Stimulated activated CD4-positive, alpha-beta T cell treated with anti-CD3 and anti-CD28 coated beads, Interleukin-2, amount 100 ng/mL, for 48 hours (primary cell): Measurements from ENCODE around the gene USP36.
"Not testable (repeated sequence)": the region's sequence is repeated elsewhere in the genome, so short reads cannot be mapped to it uniquely, and the experiment has no call there.

ENCODE experiments used
- DNase-seq, 2 donors: peaks; one replicate each; pipeline ENCODE4 v3.0.0-alpha.2; 2020

USP36 gene

GRCh38 chr17:78840780-78841611 lies at the start of gene USP36:
USP36 (minus strand) TSS chr17:78840814; CDS start chr17:78836363, 4,451 bp downstream.
- peak; percentile 99 for DNase-seq

DNA sequence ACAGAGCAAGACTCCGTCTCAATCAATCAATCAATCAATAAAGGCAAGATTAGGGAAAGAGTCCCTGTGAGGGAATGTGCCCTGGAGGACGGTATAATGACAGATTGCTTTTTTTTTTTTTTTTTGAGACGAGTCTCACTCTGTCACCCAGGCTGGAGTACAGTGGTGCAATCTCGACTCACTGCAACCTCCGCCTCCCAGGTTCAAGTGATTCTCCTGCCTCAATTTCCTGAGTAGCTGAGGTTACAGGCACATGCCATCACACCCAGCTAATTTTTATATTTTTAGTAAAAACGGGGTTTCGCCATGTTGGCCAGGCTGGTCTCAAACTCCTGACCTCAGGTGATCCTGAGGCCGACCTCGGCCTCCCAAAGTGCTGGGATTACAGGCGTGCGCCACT lies 49.5 kb upstream of the USP36 start:
- DNase-seq: not testable (repeated sequence)

- no peak for DNase-seq
Observed at GRCh38 chr17:78889531-78889930, 48.9 kb upstream of the USP36 start.

GRCh38 chr17:78888941-78889518 lies 48.4 kb upstream of the USP36 start:
- no peak for DNase-seq

DNA sequence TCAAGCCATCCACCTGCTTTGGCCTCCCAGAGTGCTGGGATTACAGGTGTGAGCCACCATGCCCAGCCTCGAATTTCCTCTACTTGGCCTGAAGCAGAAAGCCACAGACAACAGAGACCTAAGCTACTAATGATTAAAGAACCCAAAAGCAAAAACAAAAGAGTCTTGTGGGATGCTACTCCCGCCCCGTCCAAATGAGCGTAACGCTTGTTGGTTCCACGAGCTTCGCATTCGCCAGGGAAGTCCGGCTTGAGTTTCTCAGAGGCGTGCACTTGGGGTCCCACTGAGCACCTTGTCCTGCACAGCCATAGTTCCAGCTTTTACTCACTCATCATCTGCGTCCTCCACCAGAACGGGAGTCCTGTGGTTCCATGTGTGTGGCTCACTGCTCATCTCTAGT lies 46.3 kb upstream of the USP36 start:
- no peak for DNase-seq

- no peak for DNase-seq
Observed at GRCh38 chr17:78885956-78886355, 45.3 kb upstream of the USP36 start.

DNA sequence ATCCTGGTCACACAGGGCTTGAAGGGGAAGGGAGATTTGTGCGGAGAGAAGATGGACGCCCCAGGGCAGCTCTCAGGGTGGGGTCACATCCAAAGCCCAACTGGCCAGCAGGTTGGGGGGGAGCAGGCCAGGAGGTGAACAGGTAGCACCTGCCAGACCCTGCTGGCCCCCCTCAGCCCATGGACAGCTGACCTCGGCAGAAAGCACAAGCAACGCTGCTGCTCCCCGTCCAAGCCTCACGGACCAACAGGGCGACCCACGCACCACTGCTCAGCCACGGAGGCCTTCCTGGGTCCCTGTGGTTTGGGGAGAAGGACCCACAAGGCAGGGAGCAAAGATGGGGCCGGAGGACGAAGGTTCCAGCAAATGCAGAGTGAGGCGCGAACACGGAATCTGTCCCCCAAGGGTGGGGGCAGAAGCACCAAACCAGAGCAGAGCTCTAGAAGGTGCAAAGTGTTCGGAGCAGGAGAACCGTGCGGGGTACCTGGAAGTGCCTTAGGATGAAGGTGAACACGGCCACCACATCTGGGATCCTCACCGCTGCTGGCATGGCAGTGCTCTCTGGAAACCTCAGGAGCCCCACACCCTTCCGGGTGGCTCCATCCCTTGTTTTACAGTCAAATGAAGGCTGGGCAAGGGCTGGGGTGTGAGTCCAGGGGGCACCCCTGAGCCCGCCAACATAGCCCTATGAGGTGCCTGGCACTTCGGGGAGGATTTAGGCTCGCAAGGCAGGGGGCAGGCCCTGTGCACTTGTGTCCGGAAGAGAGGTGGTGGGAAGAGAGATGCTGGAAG lies 44.5 kb upstream of the USP36 start:
- DNase-seq: no peak

DNA sequence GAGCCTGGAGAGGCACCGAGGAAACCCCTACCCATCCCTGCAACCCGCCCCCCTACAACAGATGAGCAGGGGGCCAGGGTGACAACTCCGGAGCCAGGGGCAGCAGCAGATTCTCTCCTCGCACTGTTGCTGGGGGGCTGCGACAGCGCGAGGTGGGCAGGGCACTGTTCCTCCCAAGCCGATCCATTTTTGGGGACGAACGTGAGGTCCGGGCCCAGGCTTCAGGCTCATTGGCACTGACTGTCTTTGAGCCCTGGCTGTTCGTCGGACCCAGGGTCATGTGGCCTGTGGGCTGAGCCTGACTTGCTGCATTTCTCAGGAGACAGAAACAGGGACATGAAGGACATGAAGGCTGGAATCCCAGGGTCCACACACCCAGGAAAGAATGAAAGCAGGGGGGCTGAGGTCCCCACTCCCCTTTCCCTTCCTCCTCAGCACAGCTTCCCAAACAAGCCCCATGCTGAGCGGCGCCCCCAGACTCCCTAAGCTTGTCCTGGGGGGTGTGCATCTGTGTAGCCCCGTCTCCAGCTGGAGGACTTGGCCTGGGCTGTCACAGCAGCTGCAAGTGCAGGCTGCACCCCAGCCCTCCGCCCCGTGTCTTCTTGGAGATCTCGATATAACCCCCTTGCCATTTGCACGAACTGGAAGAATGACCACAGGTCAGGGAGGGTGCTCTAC lies 43.7 kb upstream of the USP36 start:
- no peak for DNase-seq

GRCh38 chr17:78883533-78884131 lies 43.0 kb upstream of the USP36 start:
- DNase-seq: no peak

DNA sequence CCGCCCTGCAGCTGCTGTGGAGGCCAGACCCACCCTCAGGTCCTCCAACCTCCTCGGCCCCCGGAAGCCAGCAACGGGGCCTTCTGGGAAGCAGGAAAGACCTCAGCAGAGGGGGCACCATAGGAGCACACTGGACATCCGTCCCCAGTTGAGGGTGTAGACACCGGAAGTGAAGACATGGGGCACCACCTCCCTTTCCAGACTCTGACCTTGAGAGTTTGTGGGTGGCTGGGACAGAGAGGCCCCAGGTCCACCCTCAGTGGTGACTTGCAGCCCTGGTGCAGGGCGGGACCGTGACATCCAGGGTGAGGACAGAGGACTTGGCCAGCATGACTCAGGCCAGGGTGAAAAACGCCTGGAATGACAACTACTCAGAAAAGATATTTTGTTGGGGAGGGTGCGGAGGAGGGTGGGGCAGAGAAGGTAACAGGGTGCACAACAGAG lies 42.5 kb upstream of the USP36 start:
- no peak for DNase-seq

DNA sequence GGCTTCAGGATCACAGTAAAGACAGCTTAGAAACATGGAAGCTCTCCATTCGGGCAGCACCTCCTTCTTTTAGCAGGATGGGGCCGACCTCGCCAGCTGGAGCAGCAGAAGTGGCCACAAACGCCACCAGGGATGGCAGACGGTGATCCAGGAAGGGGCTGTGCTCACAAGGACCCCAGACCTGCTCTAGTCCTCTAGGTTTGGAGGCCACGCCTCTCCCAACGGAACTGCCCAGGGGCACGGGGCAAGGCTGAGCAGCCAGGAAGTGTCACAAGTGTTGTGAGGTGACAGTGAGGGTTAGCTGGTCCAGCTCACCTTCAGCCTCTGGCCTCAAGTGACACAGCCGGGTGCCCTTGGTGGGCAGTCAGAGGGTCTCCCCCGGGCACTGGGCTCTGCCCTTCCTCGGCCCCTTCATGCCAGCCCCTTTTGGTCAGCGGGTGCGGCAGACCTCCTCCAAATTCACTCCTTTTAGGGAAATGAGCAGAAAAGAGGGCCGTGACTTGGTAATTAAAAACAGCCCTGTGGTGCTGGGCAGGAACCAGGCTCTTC lies 42.0 kb upstream of the USP36 start:
- DNase-seq: no peak

- no peak for DNase-seq
Observed at GRCh38 chr17:78879635-78880186, 39.1 kb upstream of the USP36 start.

GRCh38 chr17:78878871-78879527 lies 38.4 kb upstream of the USP36 start:
- no peak for DNase-seq

GRCh38 chr17:78878261-78878660 lies 37.6 kb upstream of the USP36 start:
- no peak for DNase-seq

DNA sequence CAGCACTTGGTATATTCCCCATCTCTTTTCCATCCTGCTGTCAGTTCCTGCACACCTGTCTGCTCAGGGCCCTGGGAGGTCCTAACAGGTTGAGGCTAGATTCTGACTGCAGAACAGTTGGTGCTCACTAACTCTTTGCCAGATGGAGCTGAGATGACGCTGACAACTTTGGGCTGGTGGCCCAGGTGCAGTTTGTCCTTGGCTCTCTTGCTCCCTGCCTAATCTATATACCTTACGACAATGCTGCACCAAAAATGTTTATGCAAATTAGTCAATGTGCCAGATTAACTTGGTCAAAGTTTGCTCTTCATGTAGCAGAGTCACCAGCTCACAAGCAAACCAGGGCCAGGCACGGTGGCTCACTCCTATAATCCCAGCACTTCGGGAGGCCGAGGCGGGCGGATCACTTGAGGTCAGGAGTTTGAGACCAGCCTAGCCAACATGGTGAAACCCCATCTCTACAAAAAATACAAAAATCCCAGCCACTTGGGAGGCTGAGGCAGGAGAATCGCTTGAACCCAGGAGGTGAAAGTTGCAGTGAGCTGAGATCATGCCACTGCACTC lies 36.4 kb upstream of the USP36 start:
- DNase-seq: not testable (repeated sequence)

- DNase-seq: no peak
Observed at GRCh38 chr17:78876094-78876597, 35.5 kb upstream of the USP36 start.

- no peak for DNase-seq
Observed at GRCh38 chr17:78875363-78876093, 34.9 kb upstream of the USP36 start.

DNA sequence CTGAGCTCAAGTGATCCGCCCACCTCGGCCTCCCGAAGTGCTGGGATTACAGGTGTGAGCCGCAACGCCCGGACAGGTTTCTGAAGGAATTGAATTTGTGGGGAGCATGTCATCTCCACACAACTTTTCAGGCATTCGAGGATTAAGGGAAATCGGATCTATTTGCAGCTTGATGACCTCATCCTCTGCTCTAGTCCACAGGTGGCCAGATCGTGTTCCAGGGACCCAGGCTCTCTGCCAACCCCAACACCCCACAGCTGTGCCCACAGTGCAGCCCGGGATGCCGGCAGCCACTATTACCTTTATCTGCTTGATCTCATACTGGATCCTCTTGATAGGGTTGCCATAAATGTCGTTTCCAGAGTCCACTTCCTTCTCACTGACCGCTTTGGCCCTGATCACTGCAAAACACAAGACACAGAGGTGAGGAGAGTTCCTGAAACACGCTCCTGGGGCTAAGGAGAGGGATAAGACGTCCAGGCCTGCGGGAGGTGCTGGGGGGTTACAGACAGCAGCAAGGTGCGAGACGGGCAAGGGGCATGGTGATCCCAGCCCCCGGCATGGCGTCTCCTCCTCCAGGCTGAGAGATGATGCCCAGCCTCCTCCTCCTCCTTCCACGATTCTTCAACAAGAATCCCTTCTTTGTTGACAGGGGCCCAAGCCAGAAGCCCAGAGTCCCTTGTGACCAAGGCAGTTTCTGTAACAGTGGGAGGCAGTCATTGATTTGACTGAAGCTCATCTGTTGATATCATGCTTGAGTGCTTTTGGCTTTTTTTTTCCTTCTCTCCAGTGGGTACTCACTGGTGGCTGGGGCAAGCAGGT lies 33.1 kb upstream of the USP36 start:
- no peak for DNase-seq

GRCh38 chr17:78872486-78872885 lies 31.9 kb upstream of the USP36 start:
- no peak for DNase-seq
